ENCODE data around the gene GSC2.

The GSC2 gene

DNA sequence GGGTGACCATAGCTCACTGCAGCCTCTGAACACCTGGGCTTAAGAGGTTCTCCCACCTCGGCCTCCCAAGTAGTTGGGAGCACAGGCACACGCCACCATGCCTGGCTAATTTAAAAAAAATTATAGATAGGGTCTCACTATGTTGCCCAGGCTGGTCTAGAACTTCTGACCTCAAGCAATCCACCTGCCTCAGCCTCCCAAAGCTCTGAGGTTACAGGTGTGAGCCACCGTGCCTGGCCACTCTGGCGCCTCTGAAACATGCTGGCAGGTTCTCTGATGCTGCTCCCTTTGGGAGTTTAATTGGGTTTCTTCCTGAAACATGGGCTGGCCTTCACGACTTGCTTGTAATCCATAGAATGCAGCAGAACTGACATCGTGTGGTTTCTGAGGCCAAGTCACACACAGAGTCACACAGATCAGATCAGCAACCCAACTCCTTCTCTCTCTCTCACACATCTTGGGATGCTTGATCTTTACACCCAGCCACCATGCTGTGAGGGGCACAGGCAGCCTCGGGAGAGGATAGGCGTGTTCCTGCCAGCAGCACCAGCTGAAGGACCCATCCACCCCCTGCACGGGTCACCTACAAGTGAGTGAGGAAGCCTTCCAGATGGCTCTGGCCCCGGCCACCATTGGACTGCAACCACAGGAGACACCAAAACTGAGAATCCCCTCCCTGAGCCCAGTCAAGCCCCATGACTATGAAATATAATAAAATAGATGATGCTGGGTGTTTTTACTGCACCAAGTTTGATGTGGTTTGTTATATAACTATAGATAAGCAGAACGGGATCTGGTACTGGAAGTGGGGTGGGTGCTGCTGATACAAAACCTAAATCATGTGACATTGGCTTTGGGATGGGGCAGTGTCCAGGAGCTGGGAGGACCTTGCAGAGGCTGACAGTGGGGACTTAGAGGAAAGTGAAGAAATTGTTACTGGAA, 3.1 kb upstream of the GSC2 start:
- no peak for DNase-seq

DNA sequence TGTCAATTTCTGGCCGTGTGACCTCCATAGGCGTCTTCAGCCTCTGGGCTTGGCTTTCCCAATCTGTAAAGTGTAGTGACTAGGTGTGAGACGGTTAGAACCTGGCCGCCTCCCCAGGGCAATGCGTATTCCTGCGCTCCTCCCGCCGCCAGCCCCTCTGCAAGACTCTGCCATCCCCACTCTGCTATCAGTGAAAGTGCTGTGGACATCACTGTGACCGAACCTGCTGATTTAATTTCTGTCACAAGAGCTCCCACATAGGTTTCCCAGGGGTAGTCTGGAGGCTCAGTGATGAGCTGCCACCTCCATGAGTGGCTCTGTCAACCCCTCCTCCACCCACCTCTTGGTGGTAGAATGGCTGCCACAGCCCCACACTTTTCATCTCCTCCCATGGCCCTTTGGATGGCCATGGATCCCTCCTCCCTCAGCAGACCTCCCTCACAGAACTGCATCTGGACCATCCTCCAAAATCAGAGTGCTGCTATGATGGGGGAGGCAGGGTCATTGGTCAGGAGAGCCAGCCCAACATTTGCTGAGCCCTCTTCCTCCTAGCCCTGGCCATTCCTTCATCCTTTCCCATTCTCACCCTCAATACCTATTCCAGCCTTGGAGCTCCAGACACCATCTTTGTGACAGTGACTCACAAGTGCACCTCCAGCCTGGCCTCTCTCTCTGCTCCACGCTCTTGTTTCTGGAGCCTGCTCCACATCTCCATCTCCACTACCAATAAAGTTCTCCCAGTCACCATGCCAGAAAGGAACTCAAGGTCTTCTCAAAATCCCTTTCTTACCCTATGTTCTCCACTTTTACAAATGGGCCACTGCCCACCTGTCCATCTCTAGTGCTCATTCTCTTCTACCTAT, 1.5 kb upstream of the GSC2 start:
- no peak for DNase-seq

GRCh38 chr22:19150482-19151328, 613 bp upstream of the GSC2 start:
- no peak for DNase-seq

DNA sequence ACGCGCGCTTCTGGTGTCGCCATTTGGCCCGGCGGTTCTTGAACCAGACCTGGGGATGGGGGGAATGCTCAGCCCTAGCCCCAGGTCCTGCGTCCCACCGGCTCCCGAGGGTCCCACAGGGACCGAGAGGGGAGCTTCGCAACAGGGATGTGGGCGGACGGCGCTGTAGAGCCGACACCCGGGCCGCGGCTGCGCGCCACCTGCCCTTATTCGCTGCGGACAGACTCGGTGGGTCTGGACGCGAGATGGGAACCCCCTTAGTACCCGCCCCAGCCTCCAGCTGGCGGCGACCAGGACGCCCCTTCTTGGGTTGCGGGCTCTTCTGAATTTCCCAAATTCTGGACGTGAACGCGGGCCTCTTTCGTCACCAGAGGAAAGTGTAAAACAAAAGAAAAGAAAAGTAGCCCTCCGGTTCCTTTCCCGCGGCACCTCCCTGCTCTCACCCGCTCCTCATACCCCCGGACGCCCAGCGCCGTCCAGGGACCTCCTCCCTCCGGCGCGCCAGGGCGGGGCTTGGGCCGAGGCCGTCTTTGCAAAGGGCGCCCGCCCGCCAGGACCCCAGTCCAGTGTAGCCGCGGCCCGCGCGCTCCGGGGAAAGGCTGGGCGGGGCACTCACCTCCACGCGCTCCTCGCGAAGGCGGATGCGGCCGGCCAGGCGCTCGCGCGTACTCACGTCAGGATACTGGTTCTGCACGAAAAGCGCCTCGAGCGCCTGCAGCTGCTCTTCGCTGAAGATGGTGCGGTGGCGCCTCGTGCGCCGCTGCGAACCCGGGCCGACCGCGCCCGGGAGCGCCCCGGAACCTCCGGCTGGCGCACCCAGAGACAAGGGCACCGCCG, 827 bp downstream of the GSC2 start:
- peak in 1 of 4 experiments; percentile 31 for DNase-seq

DNA sequence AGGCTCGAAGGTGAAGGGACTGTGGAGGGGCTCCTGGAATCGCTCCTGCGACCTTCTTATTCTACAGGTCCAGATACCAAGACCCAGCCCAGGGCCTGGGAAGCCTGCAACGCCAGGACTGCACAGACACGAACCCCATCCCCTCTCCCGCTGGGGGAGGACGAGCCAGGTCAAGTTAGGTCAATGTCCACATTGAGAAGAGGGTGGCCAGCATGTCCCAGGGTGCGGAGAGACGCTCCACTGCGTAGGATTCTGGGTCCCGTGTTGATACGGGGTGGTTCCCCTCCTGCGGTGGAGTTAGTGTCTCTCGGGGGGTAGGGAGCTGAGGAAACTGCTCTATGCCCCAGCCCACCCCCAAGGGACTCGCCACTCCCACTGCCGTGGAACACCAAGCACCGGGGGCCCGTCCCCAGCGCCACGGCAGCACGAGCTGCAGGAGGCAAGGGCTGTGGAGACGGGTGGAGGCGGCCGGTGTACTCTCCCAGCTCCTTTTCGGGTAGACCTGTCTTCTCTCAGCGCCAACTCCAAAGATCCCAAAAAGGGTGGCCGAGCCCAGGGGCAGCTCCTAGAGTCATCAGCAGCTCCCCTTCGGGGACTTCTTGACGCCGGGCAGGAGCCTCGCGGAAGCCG, 1.6 kb downstream of the GSC2 start:
- DNase-seq = no peak

GRCh38 chr22:19147195-19147780, 2.8 kb downstream of the GSC2 start:
- DNase-seq = no peak

- DNase-seq = no peak
Measured at GRCh38 chr22:19146215-19146968, 3.7 kb downstream of the GSC2 start.

GRCh38 chr22:19143967-19144400, 6.1 kb downstream of the GSC2 start:
- peak; percentile 15 to 42 (median 30) for DNase-seq

DNA sequence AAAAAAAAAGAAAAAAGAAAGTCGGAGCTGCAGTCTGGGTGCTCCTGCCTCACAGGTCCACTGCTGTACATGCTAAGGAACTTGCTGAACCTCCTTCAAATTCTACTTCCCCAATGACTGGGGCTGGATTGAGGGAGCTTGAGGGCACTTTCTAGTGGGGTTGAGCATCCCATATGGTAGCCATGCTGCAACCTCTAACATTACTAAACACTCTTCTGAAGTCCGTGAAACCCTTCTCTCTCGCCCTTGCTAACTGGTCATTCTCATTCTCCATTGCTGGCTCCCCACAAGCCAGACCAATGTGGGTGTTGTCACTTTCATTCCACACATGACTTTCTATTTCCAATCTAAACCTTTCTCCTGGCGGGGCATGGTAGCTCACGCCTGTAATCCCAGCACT, 6.9 kb downstream of the GSC2 start:
- DNase-seq = no peak

GRCh38 chr22:19142394-19142793, 7.7 kb downstream of the GSC2 start:
- no peak for DNase-seq

- DNase-seq = no peak
Measured at GRCh38 chr22:19139974-19140373, 10.1 kb downstream of the GSC2 start.

DNA sequence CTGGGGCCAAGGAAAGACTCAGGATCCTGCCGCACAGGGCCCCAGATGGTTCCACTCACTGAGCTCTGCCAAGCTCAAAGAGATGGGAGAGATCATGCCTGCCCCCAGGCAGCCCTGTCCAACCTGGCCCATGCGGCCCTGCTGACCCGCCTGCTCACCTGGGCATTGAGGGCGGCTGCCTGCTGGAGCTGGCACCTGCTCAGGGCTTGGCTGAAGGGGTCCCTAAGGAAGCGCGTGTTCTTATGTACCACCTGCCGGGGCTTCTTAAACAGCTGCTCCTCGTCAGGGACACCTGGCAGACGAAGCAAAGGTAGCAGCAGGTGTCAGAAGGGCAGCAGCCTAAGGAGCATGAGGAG, 11.1 kb downstream of the GSC2 start:
- no peak for DNase-seq

GRCh38 chr22:19138217-19139000, 11.7 kb downstream of the GSC2 start:
- DNase-seq = no peak

GRCh38 chr22:19137384-19138216, 12.5 kb downstream of the GSC2 start:
- no peak for DNase-seq

DNA sequence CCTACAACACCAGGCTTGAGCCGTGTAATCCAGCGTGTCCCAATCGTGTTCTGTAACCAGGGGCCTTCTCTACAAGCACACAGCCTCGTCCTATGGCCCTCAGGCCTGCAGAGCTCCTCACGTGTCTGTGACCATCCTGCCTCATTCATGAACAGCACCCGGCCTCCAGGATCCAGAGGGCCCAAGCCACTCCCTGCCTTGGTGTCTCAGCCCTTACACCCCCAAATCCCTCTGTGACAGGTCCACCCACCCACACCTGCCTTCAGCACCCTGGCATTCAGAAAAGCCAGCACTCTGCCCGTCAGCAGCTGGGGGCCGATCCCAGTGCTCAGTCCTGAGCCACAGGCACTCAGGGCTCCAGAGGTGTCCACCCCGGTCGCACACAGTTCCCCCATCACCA, 13.2 kb downstream of the GSC2 start:
- DNase-seq = no peak

GRCh38 chr22:19134874-19135273, 15.2 kb downstream of the GSC2 start:
- no peak for DNase-seq

GRCh38 chr22:19134176-19134831, 15.8 kb downstream of the GSC2 start:
- DNase-seq = no peak

GRCh38 chr22:19133561-19133960, 16.5 kb downstream of the GSC2 start:
- no peak for DNase-seq

All from suppressor macrophage (primary cell).